Fibroblast of lung (primary cell): ENCODE data around the gene LY9.

Experiments used
- EZH2 ChIP-seq: IDR thresholded peaks from 2 replicates; pipeline ENCODE4 v1.5.1; 2012; ENCODE audit warnings: low read length, control low read depth, mild to moderate bottlenecking; ENCODE audit errors: missing control alignments
- TF ChIP-seq, protein P1 (sequence below), 2 donors: IDR thresholded peaks in 1 of 2; conservative IDR thresholded peaks in 1 of 2; 1 replicate in 1 of 2; 2 replicates in 1 of 2; pipeline ENCODE4 v1.5.1; 2011 to 2012; ENCODE audit warnings: low read length in 2 of 2, control low read depth in 1 of 2, inconsistent platforms in 1 of 2, low read depth in 1 of 2, mild to moderate bottlenecking in 1 of 2

DNA sequence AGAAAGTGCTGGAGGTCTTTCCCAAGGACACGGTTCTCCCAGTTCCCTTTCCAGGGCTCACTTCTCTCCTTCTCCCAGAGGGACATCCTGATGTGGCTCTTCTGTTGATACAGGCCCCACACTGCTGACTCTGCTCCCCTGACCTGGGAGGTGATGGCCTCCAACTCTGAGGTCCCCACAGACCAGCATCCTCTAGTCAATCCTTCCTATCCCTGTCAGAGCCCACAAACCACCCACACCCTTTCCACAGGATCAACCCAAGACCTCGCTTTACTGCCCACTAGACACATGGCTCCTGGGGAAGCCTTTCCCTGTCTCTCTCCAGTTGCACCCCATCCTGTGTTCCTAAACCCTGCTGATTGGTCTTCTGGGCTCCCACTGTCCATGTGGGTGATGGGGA, 45.4 kb upstream of the LY9 start:
- TF ChIP-seq, protein P1, sequence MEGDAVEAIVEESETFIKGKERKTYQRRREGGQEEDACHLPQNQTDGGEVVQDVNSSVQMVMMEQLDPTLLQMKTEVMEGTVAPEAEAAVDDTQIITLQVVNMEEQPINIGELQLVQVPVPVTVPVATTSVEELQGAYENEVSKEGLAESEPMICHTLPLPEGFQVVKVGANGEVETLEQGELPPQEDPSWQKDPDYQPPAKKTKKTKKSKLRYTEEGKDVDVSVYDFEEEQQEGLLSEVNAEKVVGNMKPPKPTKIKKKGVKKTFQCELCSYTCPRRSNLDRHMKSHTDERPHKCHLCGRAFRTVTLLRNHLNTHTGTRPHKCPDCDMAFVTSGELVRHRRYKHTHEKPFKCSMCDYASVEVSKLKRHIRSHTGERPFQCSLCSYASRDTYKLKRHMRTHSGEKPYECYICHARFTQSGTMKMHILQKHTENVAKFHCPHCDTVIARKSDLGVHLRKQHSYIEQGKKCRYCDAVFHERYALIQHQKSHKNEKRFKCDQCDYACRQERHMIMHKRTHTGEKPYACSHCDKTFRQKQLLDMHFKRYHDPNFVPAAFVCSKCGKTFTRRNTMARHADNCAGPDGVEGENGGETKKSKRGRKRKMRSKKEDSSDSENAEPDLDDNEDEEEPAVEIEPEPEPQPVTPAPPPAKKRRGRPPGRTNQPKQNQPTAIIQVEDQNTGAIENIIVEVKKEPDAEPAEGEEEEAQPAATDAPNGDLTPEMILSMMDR (conservative IDR thresholded peaks at IDR 0.05 in 1 of 2, IDR thresholded peaks at IDR 0.05 in 1 of 2; ENCODE audit: low read depth in 1 of 2, low read length in 2 of 2) = no peak
- TF ChIP-seq EZH2 = no peak
